ENCODE data around the gene ADARB2. TPM values are rescaled to one million over a fixed set of nuclear protein-coding genes. Genes with fewer than 3 reads are reported as not detected.

The ADARB2 gene
- total RNA-seq, 6 donors from 2014 or later = 0.69 to 5.2 (median 1.8) TPM

DNA sequence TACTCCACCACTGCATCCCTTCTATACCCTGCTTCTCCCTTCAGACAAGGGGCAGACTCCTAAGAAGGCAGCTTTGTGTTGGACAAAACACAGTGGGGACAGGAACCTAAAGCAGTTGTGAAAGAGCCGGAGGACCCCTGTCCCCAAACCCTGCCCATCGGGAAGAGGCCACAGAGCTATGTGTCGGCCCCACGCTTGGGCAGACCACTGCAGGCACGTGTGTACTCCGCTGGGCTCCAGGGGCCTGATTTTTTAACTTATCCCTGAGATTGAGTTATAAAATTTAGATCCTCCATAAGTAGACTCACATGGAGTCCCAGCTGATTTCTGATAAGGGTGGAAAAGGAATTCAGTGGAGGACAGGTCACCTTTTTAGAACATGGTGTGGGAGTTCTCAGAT is 310.5 kb downstream of the ADARB2 start:
- H3K36me3 ChIP-seq = no peaks in the 10 kb centered on the region
- TF ChIP-seq, protein P1, sequence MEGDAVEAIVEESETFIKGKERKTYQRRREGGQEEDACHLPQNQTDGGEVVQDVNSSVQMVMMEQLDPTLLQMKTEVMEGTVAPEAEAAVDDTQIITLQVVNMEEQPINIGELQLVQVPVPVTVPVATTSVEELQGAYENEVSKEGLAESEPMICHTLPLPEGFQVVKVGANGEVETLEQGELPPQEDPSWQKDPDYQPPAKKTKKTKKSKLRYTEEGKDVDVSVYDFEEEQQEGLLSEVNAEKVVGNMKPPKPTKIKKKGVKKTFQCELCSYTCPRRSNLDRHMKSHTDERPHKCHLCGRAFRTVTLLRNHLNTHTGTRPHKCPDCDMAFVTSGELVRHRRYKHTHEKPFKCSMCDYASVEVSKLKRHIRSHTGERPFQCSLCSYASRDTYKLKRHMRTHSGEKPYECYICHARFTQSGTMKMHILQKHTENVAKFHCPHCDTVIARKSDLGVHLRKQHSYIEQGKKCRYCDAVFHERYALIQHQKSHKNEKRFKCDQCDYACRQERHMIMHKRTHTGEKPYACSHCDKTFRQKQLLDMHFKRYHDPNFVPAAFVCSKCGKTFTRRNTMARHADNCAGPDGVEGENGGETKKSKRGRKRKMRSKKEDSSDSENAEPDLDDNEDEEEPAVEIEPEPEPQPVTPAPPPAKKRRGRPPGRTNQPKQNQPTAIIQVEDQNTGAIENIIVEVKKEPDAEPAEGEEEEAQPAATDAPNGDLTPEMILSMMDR (IDR thresholded peaks at IDR 0.05) = no peak
- TF ChIP-seq EP300 (IDR thresholded peaks at IDR 0.05) (no peak), POLR2A (IDR thresholded peaks at IDR 0.05) (no peak), POLR2AphosphoS5 (IDR thresholded peaks at IDR 0.05) (no peak)
- ATAC-seq (ENCODE audit: low FRiP score in 2 of 2) = no peak
- 88 to 96% methylated on average over 6 of the region's 6 CpGs for WGBS, 2 donors
- H3K27me3 ChIP-seq = no peaks in the 10 kb centered on the region
- no peaks in the 10 kb centered on the region for H3K4me1 ChIP-seq
- no peak overlapping the region for H3K27ac ChIP-seq
- H3K9me3 ChIP-seq = peaks cover 0 to 10% (median 2%) of the 10 kb centered on the region in 4 donors
- no peak overlapping the region for H3K4me3 ChIP-seq
- DNase-seq = no peak

DNA sequence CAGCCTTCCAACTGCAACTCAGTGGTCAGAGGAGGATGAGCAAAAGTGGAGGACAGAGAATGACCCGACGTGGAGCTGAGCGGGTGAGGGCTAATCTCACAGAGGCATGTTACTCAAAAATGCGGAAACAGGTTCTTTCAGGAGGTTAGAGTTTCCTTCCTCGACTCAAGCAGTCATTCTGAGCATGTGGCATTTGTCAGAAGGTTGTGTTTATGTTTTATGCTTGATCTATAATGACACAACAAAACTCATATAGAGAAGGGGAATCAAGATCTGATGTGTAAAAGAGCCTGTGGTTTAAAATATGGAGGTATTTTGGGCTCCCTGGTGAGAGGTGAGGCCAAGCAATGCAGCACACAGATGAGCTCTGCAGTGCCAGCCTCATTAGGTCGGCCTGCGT is 311.4 kb downstream of the ADARB2 start:
- Histone ChIP-seq H3K9me3 (peaks cover 0 to 7% (median 2%) of the 10 kb centered on the region in 4 donors), H3K4me3 (no peak overlapping the region), H3K27me3 (no peaks in the 10 kb centered on the region), H3K36me3 (no peaks in the 10 kb centered on the region), H3K4me1 (peaks cover 0 to 2% (median under 1%) of the 10 kb centered on the region in 4 donors), H3K27ac (no peak overlapping the region)
- TF ChIP-seq EP300 (IDR thresholded peaks at IDR 0.05) (no peak), POLR2AphosphoS5 (IDR thresholded peaks at IDR 0.05) (no peak), POLR2A (IDR thresholded peaks at IDR 0.05) (no peak)
- TF ChIP-seq, protein P1 (IDR thresholded peaks at IDR 0.05) = no peak
- WGBS, 2 donors = 50 to 61% methylated on average over 7 of the region's 7 CpGs
- ATAC-seq (ENCODE audit: low FRiP score in 2 of 2) (no peak), DNase-seq (no peak)

DNA sequence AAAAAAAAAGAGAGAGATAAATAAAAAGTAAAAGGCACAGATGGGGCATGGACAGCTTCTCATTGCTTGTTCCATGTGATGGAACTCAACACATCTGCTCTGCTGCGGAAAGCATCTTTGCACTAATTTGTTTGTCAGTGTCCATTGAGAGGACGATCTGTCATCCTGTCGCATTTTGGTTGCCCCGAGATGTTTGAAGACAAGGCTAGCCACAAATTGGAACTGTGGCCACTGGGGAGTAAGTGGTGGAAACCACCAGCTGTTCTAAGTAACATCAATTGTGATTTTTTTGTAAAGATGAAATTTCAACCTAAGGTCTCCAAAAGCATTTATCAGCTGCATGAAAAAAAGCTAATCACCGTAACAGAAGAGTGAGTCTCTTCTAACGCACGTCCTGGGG is 312.7 kb downstream of the ADARB2 start:
- ATAC-seq (ENCODE audit: low FRiP score in 2 of 2) (no peak), DNase-seq (no peak)
- Histone ChIP-seq H3K27ac (no peak overlapping the region), H3K36me3 (no peaks in the 10 kb centered on the region), H3K4me1 (peaks cover 0 to 7% (median 3%) of the 10 kb centered on the region in 4 donors), H3K9me3 (no peaks in the 10 kb centered on the region), H3K27me3 (no peaks in the 10 kb centered on the region), H3K4me3 (no peak overlapping the region)
- WGBS, 2 donors = 84 to 94% methylated on average over 7 of the region's 7 CpGs
- no peak for TF ChIP-seq EP300 (IDR thresholded peaks at IDR 0.05)
- no peak for TF ChIP-seq POLR2A (IDR thresholded peaks at IDR 0.05)
- TF ChIP-seq, protein P1 (IDR thresholded peaks at IDR 0.05) = no peak
- TF ChIP-seq POLR2AphosphoS5 (IDR thresholded peaks at IDR 0.05) = no peak

DNA sequence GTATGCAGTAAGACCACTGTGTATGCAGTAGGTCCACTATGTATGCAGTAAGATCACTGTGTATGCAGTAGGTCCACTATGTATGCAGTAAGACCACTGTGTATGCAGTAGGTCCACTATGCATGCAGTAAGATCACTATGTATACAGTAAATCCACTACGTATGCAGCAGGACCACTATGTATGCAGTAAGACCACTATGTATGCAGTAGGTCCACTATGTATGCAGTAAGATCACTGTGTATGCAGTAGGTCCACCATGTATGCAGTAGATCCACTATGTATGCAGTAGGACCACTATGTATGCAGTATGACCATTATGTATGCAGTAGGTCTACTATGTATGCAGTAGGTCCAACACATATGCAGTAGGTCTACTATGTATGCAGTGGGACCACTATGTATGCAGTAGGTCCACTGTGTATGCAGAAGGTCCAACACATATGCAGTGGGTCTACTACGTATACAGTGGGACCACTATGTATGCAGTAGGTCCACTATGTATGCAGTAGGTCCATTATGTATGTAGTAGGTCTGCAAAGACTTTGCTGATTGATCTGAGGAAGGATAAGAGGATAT is 313.6 kb downstream of the ADARB2 start:
- Histone ChIP-seq H3K27ac (no peak overlapping the region), H3K27me3 (no peaks in the 10 kb centered on the region), H3K4me1 (peaks cover 0 to 7% (median 3%) of the 10 kb centered on the region in 4 donors), H3K36me3 (no peaks in the 10 kb centered on the region), H3K4me3 (no peak overlapping the region), H3K9me3 (no peaks in the 10 kb centered on the region)
- ATAC-seq (ENCODE audit: low FRiP score in 2 of 2) (no peak), DNase-seq (no peak)
- 88 to 97% methylated on average over 2 of the region's 2 CpGs for WGBS, 2 donors
- TF ChIP-seq POLR2A (IDR thresholded peaks at IDR 0.05) = no peak
- TF ChIP-seq POLR2AphosphoS5 (IDR thresholded peaks at IDR 0.05) = no peak
- TF ChIP-seq, protein P1 (IDR thresholded peaks at IDR 0.05) = no peak
- no peak for TF ChIP-seq EP300 (IDR thresholded peaks at IDR 0.05)

DNA sequence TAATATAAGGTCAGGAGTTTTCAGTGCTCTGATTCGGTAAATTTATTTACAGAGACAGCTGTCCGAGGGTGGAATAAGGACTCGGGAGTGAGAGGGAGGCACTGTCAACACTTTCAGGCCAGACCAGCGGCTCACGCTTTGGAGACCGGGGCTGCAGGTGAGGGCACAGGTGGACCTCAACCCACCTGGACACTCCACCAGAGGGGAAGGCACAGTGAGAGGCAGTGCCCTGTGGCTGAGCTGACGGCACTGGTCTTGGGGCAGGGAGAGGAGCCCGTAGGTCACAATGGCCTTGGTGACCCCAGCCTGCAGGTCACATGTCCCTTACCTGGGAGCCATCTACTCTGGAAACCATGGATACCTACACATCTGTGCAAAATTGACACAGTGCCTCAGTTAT is 315.1 kb downstream of the ADARB2 start:
- TF ChIP-seq POLR2AphosphoS5 (IDR thresholded peaks at IDR 0.05) = no peak
- TF ChIP-seq, protein P1 (IDR thresholded peaks at IDR 0.05) = no peak
- no peak for TF ChIP-seq POLR2A (IDR thresholded peaks at IDR 0.05)
- TF ChIP-seq EP300 (IDR thresholded peaks at IDR 0.05) = no peak
- WGBS, 2 donors = 94 to 96% methylated on average over 8 of the region's 8 CpGs
- Histone ChIP-seq H3K4me1 (peaks cover 0 to 7% (median 3%) of the 10 kb centered on the region in 4 donors), H3K27ac (no peak overlapping the region), H3K9me3 (no peaks in the 10 kb centered on the region), H3K36me3 (no peaks in the 10 kb centered on the region), H3K27me3 (no peaks in the 10 kb centered on the region), H3K4me3 (no peak overlapping the region)
- ATAC-seq (ENCODE audit: low FRiP score in 2 of 2) (no peak), DNase-seq (no peak)
